Lower leg skin (tissue), 4 donors: Measurements from ENCODE around the gene POLR3A. TPM values are rescaled to one million over a fixed set of nuclear protein-coding genes. Genes with fewer than 3 reads are reported as not detected.

Experiments
- DNase-seq, 2 donors: peaks; one replicate each; pipeline ENCODE4 v3.0.0-alpha.2; 2019; ENCODE audit warnings: low spot score in 2 of 2
- H3K4me3 ChIP-seq: fragments of 200-600 bp; sonication (generic); 2 replicates; pipeline ENCODE4 v1.5.1; 2017; ENCODE audit warnings: mild to moderate bottlenecking, low read depth; ENCODE audit not compliant: poor library complexity, severe bottlenecking
- CTCF ChIP-seq, 3 donors: fragments of 450-650 bp; IDR thresholded peaks; one replicate each; pipeline ENCODE4 v1.5.1; 2016; ENCODE audit warnings: antibody characterized with exemption in 3 of 3, mild to moderate bottlenecking in 3 of 3, moderate library complexity in 2 of 3
- POLR2A ChIP-seq, 2 donors: fragments of 450-650 bp; IDR thresholded peaks; one replicate each; pipeline ENCODE4 v1.6.1; 2016 to 2017; ENCODE audit warnings: antibody characterized with exemption in 2 of 2, mild to moderate bottlenecking in 1 of 2, moderate library complexity in 1 of 2
- WGBS, 2 donors: methylation state at CpG; one replicate each; pipeline ENCODE4 v1.1.5; 2018; 5-methylcytosine and 5-hydroxymethylcytosine counted together
- intact Hi-C: fragments of 100-400 bp; cut with DNase I; formaldehyde crosslinking; loops from one replicate; pipeline ENCODE4 v1.15.0; 2023; ENCODE audit warnings: low total_unique reads
- total RNA-seq, 4 donors: library from RNA; depleted of rRNA; stranded (reverse); fragments of >200 nt; gene quantifications; one replicate each; pipeline ENCODE4 v1.1.0, GENCODE V29; 2016

Gene POLR3A
- total RNA-seq, 4 donors from 2014 or later = 8.7 to 11.1 (median 10.9) TPM

DNA sequence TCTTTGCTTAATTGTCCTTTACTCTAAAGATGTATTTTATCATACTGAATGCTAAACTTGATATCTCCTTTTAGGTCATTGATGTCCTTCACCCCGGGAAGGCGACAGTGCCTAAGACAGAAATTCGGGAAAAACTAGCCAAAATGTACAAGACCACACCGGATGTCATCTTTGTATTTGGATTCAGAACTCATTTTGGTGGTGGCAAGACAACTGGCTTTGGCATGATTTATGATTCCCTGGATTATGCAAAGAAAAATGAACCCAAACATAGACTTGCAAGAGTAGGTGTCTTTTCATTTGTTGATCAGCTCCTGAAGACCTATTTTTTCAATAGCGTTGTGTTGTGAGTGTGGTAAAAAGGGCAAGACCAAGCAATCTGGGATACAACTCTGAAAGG lies 6.1 kb upstream of the POLR3A start:
- TF ChIP-seq POLR2A (IDR thresholded peaks at IDR 0.05) = no peak
- TF ChIP-seq CTCF (IDR thresholded peaks at IDR 0.05) = no peak
- no peak for DNase-seq
- WGBS, 2 donors = 84 to 91% methylated on average over 5 of the region's 5 CpGs
- no peak overlapping the region for H3K4me3 ChIP-seq
- intact Hi-C loops = no loop called here

DNA sequence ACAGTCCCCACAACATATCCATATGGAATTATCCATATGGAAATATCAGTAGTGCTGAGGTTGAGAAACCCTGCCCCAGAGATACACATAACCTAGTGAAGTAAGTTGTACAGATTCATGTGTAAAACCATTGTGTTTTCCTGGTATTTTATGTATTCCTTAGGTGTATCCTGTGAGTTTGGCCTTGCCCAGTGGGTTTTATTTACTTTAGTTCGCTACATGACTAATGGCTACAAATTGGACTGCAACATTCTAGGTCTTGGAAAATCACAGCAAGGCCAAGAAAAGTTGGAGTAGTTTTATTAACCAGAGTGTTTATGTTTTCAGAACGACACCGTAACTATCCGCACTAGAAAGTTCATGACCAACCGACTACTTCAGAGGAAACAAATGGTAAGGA lies 5.7 kb upstream of the POLR3A start:
- intact Hi-C loops = no loop called here
- TF ChIP-seq POLR2A (IDR thresholded peaks at IDR 0.05) = no peak
- TF ChIP-seq CTCF (IDR thresholded peaks at IDR 0.05) = no peak
- WGBS, 2 donors = 81 to 82% methylated on average over 5 of the region's 5 CpGs
- no peak for DNase-seq
- H3K4me3 ChIP-seq = no peak overlapping the region

DNA sequence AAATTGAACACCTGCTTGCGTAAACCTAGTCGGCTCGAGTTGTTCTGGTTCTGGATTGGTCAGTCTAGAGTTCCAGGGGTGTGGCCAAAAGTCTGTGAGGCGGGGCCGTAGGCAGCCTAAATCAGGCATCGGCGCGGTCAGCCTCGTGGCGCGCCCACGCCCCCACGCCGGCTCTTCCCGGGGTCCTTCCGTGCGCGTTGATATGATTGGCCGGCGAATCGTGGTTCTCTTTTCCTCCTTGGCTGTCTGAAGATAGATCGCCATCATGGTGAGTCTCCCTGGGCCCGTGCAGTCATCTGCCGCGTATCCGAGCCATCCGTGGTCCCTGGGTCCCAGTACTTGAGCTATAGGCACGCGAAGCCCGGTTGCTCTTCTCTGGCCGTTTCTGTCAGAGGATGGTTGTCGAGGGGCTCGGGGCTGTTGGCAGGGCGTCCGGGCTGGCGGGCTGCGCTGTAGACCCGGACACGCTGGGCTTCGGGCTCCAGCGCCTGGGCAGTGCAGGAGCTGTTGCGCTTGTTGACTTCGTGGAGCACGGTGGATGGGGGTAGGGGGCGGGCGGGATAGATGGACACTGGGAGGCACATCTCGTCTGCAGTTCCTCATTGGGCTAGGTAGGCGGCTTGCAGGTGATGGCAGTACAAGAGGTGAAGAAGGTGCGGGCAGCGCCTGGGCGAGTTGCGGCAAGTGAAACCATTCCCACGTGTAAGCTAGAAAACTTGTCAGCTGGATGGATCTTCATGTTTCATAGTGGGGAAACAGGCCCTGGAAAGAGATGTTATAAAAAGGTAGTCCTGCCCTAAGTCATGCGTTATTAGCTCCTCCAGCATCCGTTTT lies 4.5 kb upstream of the POLR3A start, which contains the start of gene RPS24:
TSS of gene RPS24 (plus strand) at position 227 of the 834 bp plus-strand sequence. CDS start at position 266, 39 bp downstream.
- peak within 1 kb of the TSS; percentile 81 for H3K4me3 ChIP-seq
- intact Hi-C loops = no loop called here
- TF ChIP-seq CTCF (IDR thresholded peaks at IDR 0.05) = no peak
- TF ChIP-seq POLR2A (IDR thresholded peaks at IDR 0.05) = no peak
- 0% methylated on average over 38 to 43 of the region's 55 CpGs for WGBS, 2 donors
- DNase-seq = peak; percentile 96 to 98

- WGBS, 2 donors = 0 to 1% methylated on average over 4 of the region's 4 CpGs
- TF ChIP-seq POLR2A (IDR thresholded peaks at IDR 0.05) (no peak), CTCF (IDR thresholded peaks at IDR 0.05) (no peak)
- H3K4me3 ChIP-seq = no peak overlapping the region
- intact Hi-C loops = no loop called here
- DNase-seq = no peak
These were observed 4.0 kb upstream of the POLR3A start for GRCh38 chr10:78033387-78033636.

DNA sequence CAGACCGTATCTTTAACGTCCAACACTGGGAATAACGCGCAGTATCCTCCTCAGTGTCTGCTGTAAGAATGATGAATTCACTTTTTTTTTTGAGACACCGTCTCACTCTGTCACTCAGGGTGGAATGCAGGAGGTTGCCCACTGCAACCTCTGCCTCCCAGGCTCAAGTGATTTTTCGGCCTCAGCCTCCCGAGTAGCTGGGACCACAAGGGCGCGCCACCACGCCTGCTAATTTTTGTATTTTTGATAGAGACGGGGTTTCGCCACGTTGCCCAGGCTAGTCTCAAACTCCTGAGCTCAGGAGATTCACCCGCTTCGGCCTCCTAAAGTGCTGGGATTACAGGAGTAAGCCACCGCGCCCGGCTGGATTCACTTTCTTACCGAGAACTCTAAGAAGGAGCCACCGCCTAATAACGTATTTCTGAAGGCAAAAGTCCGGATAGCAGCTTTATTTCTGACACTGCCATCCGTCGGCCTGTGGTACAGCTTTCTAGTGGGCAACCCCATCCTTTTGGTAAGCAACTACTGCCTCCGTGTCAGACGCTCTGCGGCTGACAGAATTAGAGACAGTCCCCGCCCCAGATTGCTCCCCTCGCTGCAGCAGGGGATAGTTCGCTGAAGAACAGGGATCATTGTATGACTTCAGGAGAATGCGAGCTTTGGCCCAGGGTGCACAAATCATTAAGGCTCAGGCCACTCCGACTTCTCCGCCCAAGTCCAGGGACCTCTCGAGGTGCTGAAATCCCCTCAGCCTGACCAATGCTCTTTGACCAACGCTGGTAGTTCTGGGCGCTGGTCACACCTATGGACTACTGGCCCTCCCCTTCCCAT lies 662 bp downstream of the POLR3A start:
- DNase-seq = no peak
- WGBS, 2 donors = 37 to 39% methylated on average over 36 of the region's 36 CpGs
- TF ChIP-seq CTCF (IDR thresholded peaks at IDR 0.05) (no peak), POLR2A (IDR thresholded peaks at IDR 0.05) (no peak)
- intact Hi-C loops = loop anchor here (1.0 to 2.0 kb wide), 2 partner anchors 14 to 182 kb away; no protein-coding TSS in a partner anchor
- peak overlapping the region; percentile 98 for H3K4me3 ChIP-seq
